Calu3 (cell line): ENCODE measurements around the gene SLC39A9. TPM values are rescaled to one million over a fixed set of nuclear protein-coding genes. Genes with fewer than 3 reads are reported as not detected.

ENCODE experiments used
- BruUV-seq: library from RNA; stranded (reverse); fragments of 400-500 nt; replicated peaks from 2 replicates; lab custom pipeline; 2021; lab: Mats Ljungman, UMichigan
- CTCF ChIA-PET: fragments of 300-600 bp; sonication (Branson Sonifier 250); formaldehyde crosslinking; loops from one replicate; lab custom pipeline; 2022; ENCODE audit warnings: antibody characterized with exemption; lab: Charles Lee
- DNase-seq: peaks from one replicate; pipeline ENCODE4 v3.0.0; 2022
- H3K27ac Mint-ChIP-seq: one replicate; pipeline ENCODE4 v1.8.0; 2022; ENCODE audit warnings: mixed read lengths; ENCODE audit not compliant: unreplicated experiment
- H3K27me3 Mint-ChIP-seq: one replicate; pipeline ENCODE4 v1.8.0; 2022; ENCODE audit warnings: mixed read lengths; ENCODE audit not compliant: unreplicated experiment
- H3K36me3 Mint-ChIP-seq: one replicate; pipeline ENCODE4 v1.8.0; 2022; ENCODE audit warnings: mild to moderate bottlenecking, moderate library complexity, mixed read lengths; ENCODE audit not compliant: insufficient read depth, unreplicated experiment
- H3K4me1 Mint-ChIP-seq: one replicate; pipeline ENCODE4 v1.8.0; 2022; ENCODE audit warnings: mild to moderate bottlenecking, low read depth, mixed read lengths; ENCODE audit not compliant: unreplicated experiment
- H3K4me3 Mint-ChIP-seq: one replicate; pipeline ENCODE4 v1.8.0; 2022; ENCODE audit warnings: mild to moderate bottlenecking, low read depth, moderate library complexity, mixed read lengths; ENCODE audit not compliant: unreplicated experiment
- H3K9me3 Mint-ChIP-seq: one replicate; pipeline ENCODE4 v1.8.0; 2022; ENCODE audit warnings: low read depth, mixed read lengths; ENCODE audit not compliant: unreplicated experiment
- CTCF ChIP-seq: fragments of 200-600 bp; IDR thresholded peaks from one replicate; pipeline ENCODE4 v1.8.0; 2022; ENCODE audit warnings: antibody characterized with exemption; ENCODE audit not compliant: unreplicated experiment
- intact Hi-C: fragments of 100-400 bp; cut with micrococcal nuclease; formaldehyde crosslinking; loops from one replicate; pipeline ENCODE4 v1.10.0; 2022; ENCODE audit not compliant: unreplicated experiment
- total RNA-seq: library from RNA; stranded (reverse); gene quantifications from 2 replicates; pipeline ENCODE4 v1.2.3, GENCODE V29; 2022

Gene SLC39A9
- total RNA-seq, 1 experiment from 2014 or later, result 94.7 TPM

GRCh38 chr14:69398818-69399210, 322 bp downstream of the SLC39A9 start:
- no peaks in the 10 kb centered on the region for H3K27me3 Mint-ChIP-seq
- peaks cover 20% of the 10 kb centered on the region for H3K4me1 Mint-ChIP-seq
- intact Hi-C loops, result loop anchor here (2.0 to 5.0 kb wide), 2 partner anchors 54 to 152 kb away; no protein-coding TSS in a partner anchor
- no peak for TF ChIP-seq CTCF
- peaks cover 67% of the 10 kb centered on the region for H3K36me3 Mint-ChIP-seq
- CTCF ChIA-PET, result no interaction called here
- H3K27ac Mint-ChIP-seq, result peak overlapping the region; percentile 98
- no peak for DNase-seq
- BruUV-seq, result TSS peak; percentile 68
- H3K9me3 Mint-ChIP-seq, result no peaks in the 10 kb centered on the region
- H3K4me3 Mint-ChIP-seq, result peak overlapping the region; percentile 74

- intact Hi-C loops, result loop anchor here (2.0 to 5.0 kb wide), 3 partner anchors 53 to 152 kb away; partner anchors contain the start of gene GALNT16
- CTCF ChIA-PET, result no interaction called here
- peak overlapping the region; percentile 74 for H3K4me3 Mint-ChIP-seq
- peaks cover 57% of the 10 kb centered on the region for H3K36me3 Mint-ChIP-seq
- no TSS peak for BruUV-seq
- TF ChIP-seq CTCF, result no peak
- no peaks in the 10 kb centered on the region for H3K27me3 Mint-ChIP-seq
- H3K27ac Mint-ChIP-seq, result peak overlapping the region; percentile 98
- no peaks in the 10 kb centered on the region for H3K9me3 Mint-ChIP-seq
- no peak for DNase-seq
- H3K4me1 Mint-ChIP-seq, result peaks cover 20% of the 10 kb centered on the region
These were observed 1.3 kb downstream of the SLC39A9 start for GRCh38 chr14:69399750-69400149.

- Mint-ChIP-seq H3K27me3 (no peaks in the 10 kb centered on the region), H3K9me3 (no peaks in the 10 kb centered on the region), H3K27ac (peak overlapping the region; percentile 98), H3K4me1 (peaks cover 20% of the 10 kb centered on the region), H3K36me3 (peaks cover 56% of the 10 kb centered on the region), H3K4me3 (peak overlapping the region; percentile 74)
- intact Hi-C loops, result loop anchor here (5.0 kb wide), 1 partner anchor 138 kb away; the partner anchor contains the start of gene GALNT16
- DNase-seq, result no peak
- CTCF ChIA-PET, result no interaction called here
- BruUV-seq, result no TSS peak
- TF ChIP-seq CTCF, result no peak
These were observed 1.7 kb downstream of the SLC39A9 start for GRCh38 chr14:69400154-69400553.

- intact Hi-C loops, result loop anchor here (5.0 kb wide), 1 partner anchor 140 kb away; the partner anchor contains the start of gene GALNT16
- Mint-ChIP-seq H3K36me3 (peaks cover 42% of the 10 kb centered on the region), H3K27ac (peak overlapping the region; percentile 61), H3K4me1 (peaks cover 9% of the 10 kb centered on the region), H3K27me3 (no peaks in the 10 kb centered on the region), H3K9me3 (no peaks in the 10 kb centered on the region), H3K4me3 (peak overlapping the region; percentile 55)
- CTCF ChIA-PET, result no interaction called here
- BruUV-seq, result no TSS peak
- no peak for DNase-seq
- TF ChIP-seq CTCF, result no peak
These were observed 3.3 kb downstream of the SLC39A9 start for GRCh38 chr14:69401841-69402240.
